Measurements from ENCODE around the gene THRSP. TPM values are rescaled to one million over a fixed set of nuclear protein-coding genes. Genes with fewer than 3 reads are reported as not detected.

THRSP gene
- total RNA-seq, 2 donors from 2014 or later: 1.9 TPM; not detected in 1

GRCh38 chr11:78030429-78031325, 33.0 kb upstream of the THRSP start:
- no peak overlapping the region for H3K27ac ChIP-seq
- no peak for TF ChIP-seq CTCF (IDR thresholded peaks at IDR 0.05)
- no peak for DNase-seq (ENCODE audit: low spot score)
- no peaks in the 10 kb centered on the region for H3K9me3 ChIP-seq
- H3K4me3 ChIP-seq: no peak overlapping the region
- H3K36me3 ChIP-seq: no peaks in the 10 kb centered on the region
- H3K4me1 ChIP-seq: peaks cover 0 to 10% of the 10 kb centered on the region in 2 donors
- no peaks in the 10 kb centered on the region for H3K27me3 ChIP-seq

DNA sequence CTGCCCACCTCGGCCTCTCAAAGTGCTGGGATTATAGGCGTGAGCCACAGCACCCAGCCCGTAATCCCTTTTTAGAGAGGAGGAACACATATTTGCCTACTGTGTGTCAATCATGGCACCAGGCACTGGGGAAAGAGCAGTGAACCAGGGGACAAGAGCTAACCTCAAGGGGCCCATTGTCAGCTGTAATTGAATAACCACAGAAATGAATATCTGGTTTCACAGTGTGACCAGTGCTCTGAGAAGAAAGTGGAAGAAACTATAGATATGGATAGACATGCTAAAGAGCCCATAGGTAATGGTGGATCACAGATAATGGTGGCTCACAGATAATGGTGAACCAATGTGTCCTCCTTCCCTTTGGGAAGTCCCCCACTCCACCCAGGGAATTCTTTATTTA, 32.0 kb upstream of the THRSP start:
- Histone ChIP-seq H3K4me3 (no peak overlapping the region), H3K36me3 (no peaks in the 10 kb centered on the region), H3K27ac (no peak overlapping the region), H3K4me1 (peaks cover 0 to 10% of the 10 kb centered on the region in 2 donors), H3K9me3 (no peaks in the 10 kb centered on the region), H3K27me3 (no peaks in the 10 kb centered on the region)
- no peak for DNase-seq (ENCODE audit: low spot score)
- TF ChIP-seq CTCF (IDR thresholded peaks at IDR 0.05): no peak

- Histone ChIP-seq H3K36me3 (no peaks in the 10 kb centered on the region), H3K4me3 (no peak overlapping the region), H3K4me1 (peaks cover 0 to 10% of the 10 kb centered on the region in 2 donors), H3K27me3 (no peaks in the 10 kb centered on the region), H3K9me3 (no peaks in the 10 kb centered on the region), H3K27ac (no peak overlapping the region)
- DNase-seq (ENCODE audit: low spot score): no peak
- no peak for TF ChIP-seq CTCF (IDR thresholded peaks at IDR 0.05)
Measured at GRCh38 chr11:78032090-78032489, 31.6 kb upstream of the THRSP start.

GRCh38 chr11:78033040-78033439, 30.6 kb upstream of the THRSP start:
- no peak for TF ChIP-seq CTCF (IDR thresholded peaks at IDR 0.05)
- Histone ChIP-seq H3K9me3 (no peaks in the 10 kb centered on the region), H3K4me3 (no peak overlapping the region), H3K27ac (no peak overlapping the region), H3K36me3 (no peaks in the 10 kb centered on the region), H3K27me3 (no peaks in the 10 kb centered on the region), H3K4me1 (peaks cover 0 to 10% of the 10 kb centered on the region in 2 donors)
- DNase-seq (ENCODE audit: low spot score): no peak

DNA sequence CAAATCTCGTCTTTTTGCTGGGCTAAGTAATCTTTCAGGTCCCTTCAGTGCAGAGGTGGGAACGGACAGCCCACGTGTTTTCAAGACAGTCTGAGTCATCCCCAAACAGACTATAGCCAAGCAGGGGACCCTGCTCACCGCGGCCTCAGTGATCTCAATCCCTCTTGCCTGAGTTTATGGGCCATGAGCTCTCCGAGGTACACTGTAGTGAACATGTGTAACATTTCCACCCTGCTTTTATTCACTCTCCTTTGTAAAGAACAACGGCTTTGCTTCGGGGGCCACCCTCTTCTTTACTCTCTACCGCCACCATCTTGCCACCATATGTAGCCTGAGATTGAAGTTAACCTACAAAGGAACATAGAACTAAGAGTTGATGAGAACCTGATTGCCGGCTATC, 29.0 kb upstream of the THRSP start:
- no peak overlapping the region for H3K4me3 ChIP-seq
- no peaks in the 10 kb centered on the region for H3K36me3 ChIP-seq
- no peaks in the 10 kb centered on the region for H3K9me3 ChIP-seq
- peaks cover 0 to 10% of the 10 kb centered on the region in 2 donors for H3K4me1 ChIP-seq
- no peak overlapping the region for H3K27ac ChIP-seq
- DNase-seq (ENCODE audit: low spot score): no peak
- no peaks in the 10 kb centered on the region for H3K27me3 ChIP-seq
- TF ChIP-seq CTCF (IDR thresholded peaks at IDR 0.05): no peak

Measured in right atrium auricular region (tissue), 2 donors.